Stimulated activated CD8-positive, alpha-beta memory T cell treated with anti-CD3 and anti-CD28 coated beads, Interleukin-2, amount 100 ng/mL, for 1 hour (primary cell): Measurements from ENCODE around the gene OOSP1.
"Not testable (repeated sequence)": the region's sequence is repeated elsewhere in the genome, so short reads cannot be mapped to it uniquely, and the experiment has no call there.

ENCODE experiments used
- DNase-seq, 2 donors: peaks; one replicate each; pipeline ENCODE4 v3.0.0-alpha.2; 2020; ENCODE audit warnings: low read depth in 2 of 2

Gene OOSP1

GRCh38 chr11:59960502-59961381 is 22.5 kb downstream of the OOSP1 start:
- DNase-seq = no peak

DNA sequence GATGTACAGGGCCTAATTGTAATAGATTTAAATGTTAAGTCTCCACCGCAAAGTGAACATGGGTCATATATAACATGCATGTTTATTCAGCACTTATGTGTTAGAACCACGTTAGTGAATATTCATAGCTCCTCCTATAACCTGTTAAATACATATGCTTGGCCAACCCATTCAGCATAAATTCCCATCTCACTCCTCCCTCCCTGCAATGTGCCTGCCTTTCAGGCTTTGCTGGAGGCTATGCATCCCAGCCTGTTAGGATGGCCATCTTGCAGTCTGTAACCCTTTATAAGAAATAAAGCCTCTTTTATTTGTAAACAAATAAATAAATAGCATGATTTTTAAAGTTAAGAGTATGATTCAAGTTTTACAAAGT is 23.9 kb downstream of the OOSP1 start:
- DNase-seq = no peak

- DNase-seq = no peak
Measured at GRCh38 chr11:59963733-59964132, 25.5 kb downstream of the OOSP1 start, which contains the start of gene OOSP4A. OOSP4A (plus strand) TSS chr11:59964033; CDS start chr11:59964033, 0 bp downstream.

GRCh38 chr11:59965424-59965823 is 27.2 kb downstream of the OOSP1 start:
- DNase-seq = no peak

GRCh38 chr11:59966201-59966600 is 28.0 kb downstream of the OOSP1 start:
- no peak for DNase-seq

DNA sequence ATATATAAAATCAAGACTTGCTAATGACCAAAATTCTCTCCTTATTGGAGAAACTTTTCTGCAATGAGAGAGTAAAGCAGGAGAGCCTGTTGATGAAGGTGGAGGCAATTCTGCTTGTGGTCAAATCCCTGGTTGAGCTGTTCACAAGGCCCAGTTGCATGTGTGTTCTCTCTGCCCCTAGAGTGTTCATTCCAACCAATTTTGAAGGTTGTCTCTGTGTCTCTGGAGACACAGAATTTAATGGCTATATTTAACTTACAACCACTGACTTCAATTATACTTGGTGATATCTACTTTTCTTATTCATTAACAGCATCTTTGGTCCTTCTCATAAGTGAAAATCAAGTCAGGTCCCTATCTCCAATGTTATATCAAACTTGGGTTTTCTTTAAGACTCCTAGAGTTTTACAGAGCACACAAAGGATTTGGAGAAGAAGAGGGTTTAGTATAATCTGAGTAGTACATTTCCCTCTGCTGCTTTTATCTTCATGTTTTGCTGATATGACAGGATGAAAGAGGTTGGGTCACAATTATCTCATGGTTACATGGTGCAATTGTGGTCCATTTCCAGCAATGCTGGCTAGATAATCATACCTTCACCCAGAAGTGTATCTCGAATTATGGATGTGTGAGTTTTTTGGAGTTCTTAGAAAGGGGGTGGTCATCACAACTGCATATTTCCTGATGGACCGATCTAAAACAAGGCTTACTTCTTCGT is 29.6 kb downstream of the OOSP1 start:
- no peak for DNase-seq

DNA sequence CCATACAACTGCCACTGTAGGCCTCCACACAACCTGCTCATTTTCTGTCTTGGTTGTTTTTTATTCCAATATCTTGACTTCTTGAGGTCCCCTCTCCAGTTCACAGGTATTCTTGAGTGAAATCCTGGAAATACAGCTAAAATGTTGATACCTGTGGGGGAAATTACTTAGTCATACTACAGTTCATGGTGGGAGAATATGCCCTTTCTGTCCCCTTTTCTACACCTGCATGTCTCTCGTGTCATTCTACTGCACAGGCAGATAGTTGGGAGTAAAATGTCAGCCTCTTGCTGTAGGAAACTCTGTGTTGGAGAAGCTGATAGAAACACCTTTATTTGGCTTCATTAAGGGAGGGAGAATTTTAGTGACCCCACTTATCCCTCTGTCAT is 30.2 kb downstream of the OOSP1 start:
- no peak for DNase-seq

DNA sequence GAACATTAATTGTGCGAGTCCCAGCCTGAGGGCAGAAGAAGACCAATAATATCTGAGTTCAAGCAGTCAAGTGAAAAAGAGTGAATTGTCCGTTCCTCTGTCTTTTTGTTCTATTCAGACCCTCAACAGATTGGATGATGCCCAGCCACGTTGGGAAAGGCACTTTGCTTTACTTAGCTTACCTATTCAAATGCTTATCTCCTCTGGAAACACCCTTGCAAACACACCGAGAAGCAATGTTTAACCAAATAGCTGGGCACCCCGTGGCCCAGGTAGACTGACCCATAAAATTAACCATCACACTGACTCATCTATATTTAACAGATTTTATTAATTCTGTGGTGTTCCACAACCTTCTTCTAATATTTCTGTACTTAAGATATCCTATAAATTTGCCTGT is 34.9 kb downstream of the OOSP1 start:
- no peak for DNase-seq

DNA sequence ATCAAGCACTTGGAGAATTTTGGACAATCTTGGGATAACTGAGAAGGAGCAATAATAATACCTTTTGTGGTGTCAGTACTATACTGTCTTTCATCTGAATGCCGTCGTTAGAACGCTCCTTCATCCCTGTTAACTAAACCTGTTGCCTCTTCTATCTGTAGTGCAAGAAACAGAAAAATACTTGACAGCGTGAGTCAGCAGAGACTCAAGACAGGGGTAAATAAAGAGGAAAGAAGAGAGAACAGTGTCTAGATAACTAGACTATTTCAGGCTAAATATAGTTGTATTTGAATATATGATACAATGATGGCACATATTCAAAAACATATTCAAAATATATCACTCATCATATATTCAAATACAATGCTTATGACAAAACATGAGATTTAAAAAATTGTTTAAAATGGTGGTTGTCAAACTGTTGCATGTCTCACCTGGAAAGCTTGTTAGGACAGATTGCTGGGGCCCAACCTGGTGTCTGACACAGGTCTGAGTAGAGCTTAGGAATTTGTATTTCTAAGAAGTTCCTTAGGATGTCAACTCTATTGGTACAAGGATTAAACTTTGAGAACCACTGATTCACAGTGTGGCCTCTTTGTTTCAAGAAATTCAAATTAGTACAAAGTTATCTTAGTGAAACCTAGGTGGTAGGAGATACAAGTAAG is 43.0 kb downstream of the OOSP1 start:
- no peak for DNase-seq

GRCh38 chr11:59982037-59982436 is 43.8 kb downstream of the OOSP1 start:
- DNase-seq = not testable (repeated sequence)

GRCh38 chr11:59983212-59983611 is 45.0 kb downstream of the OOSP1 start:
- no peak for DNase-seq

- no peak for DNase-seq
Measured at GRCh38 chr11:59984368-59984767, 46.1 kb downstream of the OOSP1 start.

- no peak for DNase-seq
Measured at GRCh38 chr11:59990421-59990820, 52.2 kb downstream of the OOSP1 start.

- DNase-seq = no peak
Measured at GRCh38 chr11:59992425-59992824, 54.2 kb downstream of the OOSP1 start.

DNA sequence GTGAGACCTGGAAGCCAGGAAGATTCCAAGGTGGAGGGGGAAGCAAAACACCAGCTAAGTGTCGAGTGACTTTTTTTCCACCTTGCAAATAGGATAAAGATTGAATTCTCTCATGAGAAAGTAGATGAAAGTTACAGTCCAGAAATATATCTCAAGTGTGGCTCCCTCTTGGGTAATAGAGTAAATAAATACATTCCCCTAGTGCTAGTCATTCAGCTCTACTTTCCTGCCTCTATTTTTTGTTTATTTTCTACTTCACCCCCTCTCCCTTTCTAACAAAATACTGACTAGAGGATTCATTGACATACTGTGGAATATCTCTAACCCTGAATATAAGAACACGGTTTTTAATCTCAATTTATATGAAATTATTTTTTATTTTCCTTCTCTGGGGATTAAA is 59.6 kb downstream of the OOSP1 start:
- DNase-seq = no peak

DNA sequence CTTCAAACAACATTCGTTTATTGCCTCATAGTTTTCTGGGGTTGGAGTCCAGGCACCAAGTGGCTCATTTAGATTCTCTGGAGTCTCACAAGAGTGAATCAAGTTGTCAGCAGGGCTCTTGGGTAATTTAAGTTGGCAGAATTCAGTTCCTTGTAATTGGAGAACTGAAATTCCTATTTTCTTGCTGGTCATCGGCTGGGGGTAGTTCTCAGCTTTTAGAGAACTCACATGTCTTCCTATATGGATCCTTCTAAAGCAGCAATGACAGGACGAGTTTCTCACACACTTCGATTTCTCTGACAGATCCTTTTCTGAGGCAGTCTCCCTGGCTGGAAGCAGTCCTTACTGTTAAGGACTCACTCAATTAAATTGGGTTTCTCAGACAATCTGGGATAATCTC is 61.5 kb downstream of the OOSP1 start:
- DNase-seq = no peak

- DNase-seq = no peak
Measured at GRCh38 chr11:60003729-60004128, 65.5 kb downstream of the OOSP1 start.

GRCh38 chr11:60005360-60005759 is 67.1 kb downstream of the OOSP1 start:
- DNase-seq = no peak
